Omental fat pad (tissue), 4 donors: Measurements from ENCODE around the gene LIPC. TPM values are rescaled to one million over a fixed set of nuclear protein-coding genes. Genes with fewer than 3 reads are reported as not detected.

Experiments used
- ATAC-seq: fragments of 150-250 bp; one replicate; pipeline ENCODE4 v1.9.1; 2016; ENCODE audit warnings: mild to moderate bottlenecking, moderate library complexity; ENCODE audit not compliant: low FRiP score
- DNase-seq: peaks from one replicate; pipeline ENCODE4 v3.0.0-alpha.2; 2019; ENCODE audit warnings: low spot score
- CTCF ChIP-seq, 3 donors: fragments of 450-650 bp; IDR thresholded peaks; one replicate each; pipeline ENCODE4 v1.5.1; 2016 to 2017; ENCODE audit warnings: antibody characterized with exemption in 3 of 3, mild to moderate bottlenecking in 3 of 3, moderate library complexity in 2 of 3
- total RNA-seq, 4 donors: library from RNA; depleted of rRNA; stranded (reverse); fragments of >200 nt; gene quantifications; one replicate each; pipeline ENCODE4 v1.1.0, GENCODE V29; 2016

The LIPC gene
- total RNA-seq, 4 donors from 2014 or later, result 0.46 TPM; not detected in 3

- ATAC-seq, result no peak
- DNase-seq, result no peak
- TF ChIP-seq CTCF (IDR thresholded peaks at IDR 0.05), result no peak
Observed at GRCh38 chr15:58486564-58486963, 54.8 kb downstream of the LIPC start.

- DNase-seq (no peak), ATAC-seq (no peak)
- no peak for TF ChIP-seq CTCF (IDR thresholded peaks at IDR 0.05)
Observed at GRCh38 chr15:58487041-58487723, 55.4 kb downstream of the LIPC start.

- no peak for DNase-seq
- ATAC-seq, result no peak
- TF ChIP-seq CTCF (IDR thresholded peaks at IDR 0.05), result no peak
Observed at GRCh38 chr15:58487724-58488120, 55.9 kb downstream of the LIPC start.

- ATAC-seq (no peak), DNase-seq (no peak)
- TF ChIP-seq CTCF (IDR thresholded peaks at IDR 0.05), result no peak
Observed at GRCh38 chr15:58489289-58490085, 57.7 kb downstream of the LIPC start.

- TF ChIP-seq CTCF (IDR thresholded peaks at IDR 0.05), result no peak
- peak; percentile 47 for ATAC-seq
- no peak for DNase-seq
Observed at GRCh38 chr15:58490086-58490887, 58.5 kb downstream of the LIPC start.

GRCh38 chr15:58490888-58491473 is 59.2 kb downstream of the LIPC start:
- DNase-seq, result no peak
- ATAC-seq, result no peak

More at GRCh38 chr15:58490888-58491473, 59.2 kb downstream of the LIPC start:
- no peak for TF ChIP-seq CTCF (IDR thresholded peaks at IDR 0.05)
